ENCODE data around the gene SLC13A2. TPM values are rescaled to one million over a fixed set of nuclear protein-coding genes. Genes with fewer than 3 reads are reported as not detected.

The SLC13A2 gene
- total RNA-seq, 5 donors from 2014 or later (not counting 1 experiment from before 2014, with no cell fraction given) = not detected

GRCh38 chr17:28468781-28469180, 4.7 kb upstream of the SLC13A2 start:
- Mint-ChIP-seq H3K36me3 (no peaks in the 10 kb centered on the region), H3K9me3 (no peaks in the 10 kb centered on the region), H3K27me3 (peaks cover 12% of the 10 kb centered on the region in 2 donors), H3K4me3 (no peak overlapping the region), H3K27ac (no peak overlapping the region), H3K4me1 (peaks cover 0 to 14% (median 0%) of the 10 kb centered on the region in 3 donors)
- H3K36me3 ChIP-seq (ENCODE audit: control insufficient read depth in 2 of 2, extremely low read depth in 1 of 2, insufficient read depth in 1 of 2, low read length in 1 of 2) = no peaks in the 10 kb centered on the region
- H3K4me1 ChIP-seq (ENCODE audit: control insufficient read depth in 1 of 2, extremely low read depth in 1 of 2, insufficient read depth in 2 of 2, low read length in 2 of 2) = no peaks in the 10 kb centered on the region
- no peak overlapping the region for H3K27ac ChIP-seq (ENCODE audit: low read length)
- peaks cover 0 to 19% of the 10 kb centered on the region in 2 experiments for H3K27me3 ChIP-seq (replicated peaks in 1 of 2; ENCODE audit: control insufficient read depth in 2 of 2, extremely low read depth in 1 of 2, insufficient read depth in 2 of 2, low read length in 1 of 2)
- POLR2A ChIA-PET = no interaction called here
- H3K4me3 ChIP-seq (ENCODE audit: control insufficient read depth in 1 of 2, extremely low read depth in 1 of 2, low read length in 1 of 2) = no peak overlapping the region
- DNase-seq (no peak), ATAC-seq (replicated peaks in 1 of 4) (no peak)
- CTCF ChIA-PET = no interaction called here
- H3K9me3 ChIP-seq = no peaks in the 10 kb centered on the region

GRCh38 chr17:28469376-28469775, 4.1 kb upstream of the SLC13A2 start:
- POLR2A ChIA-PET = no interaction called here
- H3K27me3 Mint-ChIP-seq = peaks cover 10 to 12% of the 10 kb centered on the region in 2 donors
- no peaks in the 10 kb centered on the region for H3K4me1 ChIP-seq (ENCODE audit: control insufficient read depth in 1 of 2, extremely low read depth in 1 of 2, insufficient read depth in 2 of 2, low read length in 2 of 2)
- no peak overlapping the region for H3K27ac ChIP-seq (ENCODE audit: low read length)
- H3K27me3 ChIP-seq (replicated peaks in 1 of 2; ENCODE audit: control insufficient read depth in 2 of 2, extremely low read depth in 1 of 2, insufficient read depth in 2 of 2, low read length in 1 of 2) = peaks cover 0 to 19% of the 10 kb centered on the region in 2 experiments
- DNase-seq = no peak
- H3K36me3 ChIP-seq (ENCODE audit: control insufficient read depth in 2 of 2, extremely low read depth in 1 of 2, insufficient read depth in 1 of 2, low read length in 1 of 2) = no peaks in the 10 kb centered on the region
- H3K27ac Mint-ChIP-seq = no peak overlapping the region
- no peaks in the 10 kb centered on the region for H3K9me3 ChIP-seq
- CTCF ChIA-PET = no interaction called here
- peaks cover 0 to 14% (median 0%) of the 10 kb centered on the region in 3 donors for H3K4me1 Mint-ChIP-seq
- no peaks in the 10 kb centered on the region for H3K36me3 Mint-ChIP-seq
- WGBS (ENCODE audit: insufficient coverage) = 90% methylated on average over 3 of the region's 8 CpGs
- no peak for ATAC-seq (replicated peaks in 1 of 4)
- H3K4me3 ChIP-seq (ENCODE audit: control insufficient read depth in 1 of 2, extremely low read depth in 1 of 2, low read length in 1 of 2) = no peak overlapping the region
- no peaks in the 10 kb centered on the region for H3K9me3 Mint-ChIP-seq
- H3K4me3 Mint-ChIP-seq = no peak overlapping the region

DNA sequence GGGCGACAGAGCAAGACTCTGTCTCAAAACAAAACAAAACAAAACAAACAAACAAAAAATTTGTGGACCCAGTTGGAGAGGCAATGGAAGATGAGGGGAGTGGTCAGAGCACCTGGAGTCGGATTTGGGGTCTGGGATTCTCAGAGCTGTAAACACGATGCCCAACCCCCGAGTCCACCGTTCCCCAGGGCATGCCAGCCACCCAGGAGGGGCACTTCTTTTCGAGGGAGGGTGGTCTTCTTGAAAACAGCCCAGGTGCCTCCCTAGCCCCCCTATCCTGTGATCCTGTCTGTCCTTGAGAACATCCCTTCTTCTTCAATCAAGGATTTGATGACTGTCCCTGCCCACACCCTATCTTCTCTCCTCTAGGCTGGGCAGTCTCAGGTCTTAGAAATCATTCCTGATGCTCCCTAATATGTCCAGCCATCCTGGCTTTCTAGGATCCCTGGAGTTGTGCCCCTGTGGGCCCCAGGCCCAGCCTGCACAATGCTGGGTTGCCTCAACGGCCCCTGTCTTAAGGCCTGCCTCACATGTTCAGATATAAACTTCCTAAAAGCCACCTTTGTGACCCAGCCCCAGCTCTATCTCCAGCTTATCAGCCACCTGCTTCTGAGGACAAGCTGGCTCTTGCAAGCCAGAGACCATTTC, 3.1 kb upstream of the SLC13A2 start:
- peaks cover 0 to 6% of the 10 kb centered on the region in 2 experiments for H3K4me1 ChIP-seq (ENCODE audit: control insufficient read depth in 1 of 2, extremely low read depth in 1 of 2, insufficient read depth in 2 of 2, low read length in 2 of 2)
- H3K4me3 ChIP-seq (ENCODE audit: control insufficient read depth in 1 of 2, extremely low read depth in 1 of 2, low read length in 1 of 2) = no peak overlapping the region
- H3K4me3 Mint-ChIP-seq = no peak overlapping the region
- ChIA-PET CTCF (no interaction called here), POLR2A (interaction anchor here (0.5 to 0.6 kb wide), 2 partner anchors 94 to 381 kb away, joined by 4 to 8 read pairs; no protein-coding TSS in a partner anchor)
- H3K9me3 Mint-ChIP-seq = no peaks in the 10 kb centered on the region
- DNase-seq (no peak), ATAC-seq (replicated peaks in 1 of 4) (no peak)
- H3K27me3 Mint-ChIP-seq = peaks cover 7 to 9% of the 10 kb centered on the region in 2 donors
- H3K27ac Mint-ChIP-seq = no peak overlapping the region
- H3K4me1 Mint-ChIP-seq = peaks cover 3 to 17% (median 5%) of the 10 kb centered on the region in 3 donors
- H3K9me3 ChIP-seq = no peaks in the 10 kb centered on the region
- WGBS (ENCODE audit: insufficient coverage) = 87% methylated on average over 6 of the region's 7 CpGs
- H3K36me3 Mint-ChIP-seq = no peaks in the 10 kb centered on the region
- no peak overlapping the region for H3K27ac ChIP-seq (ENCODE audit: low read length)
- H3K36me3 ChIP-seq (ENCODE audit: control insufficient read depth in 2 of 2, extremely low read depth in 1 of 2, insufficient read depth in 1 of 2, low read length in 1 of 2) = no peaks in the 10 kb centered on the region
- H3K27me3 ChIP-seq (replicated peaks in 1 of 2; ENCODE audit: control insufficient read depth in 2 of 2, extremely low read depth in 1 of 2, insufficient read depth in 2 of 2, low read length in 1 of 2) = peaks cover 0 to 12% of the 10 kb centered on the region in 2 experiments

DNA sequence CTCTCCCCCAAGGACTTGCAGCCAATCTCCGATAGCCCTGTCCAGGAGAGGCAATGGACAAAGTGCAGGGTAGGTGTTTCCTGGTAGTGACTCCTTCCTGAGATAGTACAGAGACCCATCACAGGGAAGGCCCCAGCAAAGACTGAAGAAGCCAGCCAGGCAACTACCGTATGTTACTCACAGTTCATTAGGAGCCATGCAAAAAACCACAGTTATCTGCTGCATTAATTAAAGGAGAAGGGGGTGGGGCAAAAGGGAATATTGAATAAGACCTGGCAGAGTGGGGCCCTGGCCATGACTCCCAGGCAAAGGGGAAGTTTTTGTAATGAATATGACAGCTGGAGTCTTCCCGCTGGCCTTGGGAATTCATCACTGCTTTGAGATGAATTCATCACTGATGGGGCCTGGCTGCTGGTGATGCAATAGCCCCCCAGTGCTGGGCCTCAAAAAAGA, 2.5 kb upstream of the SLC13A2 start:
- H3K4me1 Mint-ChIP-seq = peaks cover 7 to 22% (median 10%) of the 10 kb centered on the region in 3 donors
- H3K9me3 Mint-ChIP-seq = no peaks in the 10 kb centered on the region
- Histone ChIP-seq H3K27me3 (replicated peaks in 1 of 2; ENCODE audit: control insufficient read depth in 2 of 2, extremely low read depth in 1 of 2, insufficient read depth in 2 of 2, low read length in 1 of 2) (peaks cover 0 to 8% of the 10 kb centered on the region in 2 experiments), H3K4me1 (ENCODE audit: control insufficient read depth in 1 of 2, extremely low read depth in 1 of 2, insufficient read depth in 2 of 2, low read length in 2 of 2) (peaks cover 3 to 9% of the 10 kb centered on the region in 2 experiments), H3K27ac (ENCODE audit: low read length) (no peak overlapping the region), H3K36me3 (ENCODE audit: control insufficient read depth in 2 of 2, extremely low read depth in 1 of 2, insufficient read depth in 1 of 2, low read length in 1 of 2) (no peaks in the 10 kb centered on the region), H3K4me3 (ENCODE audit: control insufficient read depth in 1 of 2, extremely low read depth in 1 of 2, low read length in 1 of 2) (no peak overlapping the region), H3K9me3 (no peaks in the 10 kb centered on the region)
- POLR2A ChIA-PET = interaction anchor here in 1 of 2 donors (0.5 kb wide), 1 partner anchor 382 kb away, joined by 4 read pairs; no protein-coding TSS in a partner anchor
- ATAC-seq (replicated peaks in 1 of 4) (no peak), DNase-seq (no peak)
- 80% methylated on average over 2 of the region's 3 CpGs for WGBS (ENCODE audit: insufficient coverage)
- no peaks in the 10 kb centered on the region for H3K36me3 Mint-ChIP-seq
- CTCF ChIA-PET = no interaction called here
- H3K4me3 Mint-ChIP-seq = no peak overlapping the region
- H3K27me3 Mint-ChIP-seq = peaks cover 4% of the 10 kb centered on the region in 2 donors
- no peak overlapping the region for H3K27ac Mint-ChIP-seq

DNA sequence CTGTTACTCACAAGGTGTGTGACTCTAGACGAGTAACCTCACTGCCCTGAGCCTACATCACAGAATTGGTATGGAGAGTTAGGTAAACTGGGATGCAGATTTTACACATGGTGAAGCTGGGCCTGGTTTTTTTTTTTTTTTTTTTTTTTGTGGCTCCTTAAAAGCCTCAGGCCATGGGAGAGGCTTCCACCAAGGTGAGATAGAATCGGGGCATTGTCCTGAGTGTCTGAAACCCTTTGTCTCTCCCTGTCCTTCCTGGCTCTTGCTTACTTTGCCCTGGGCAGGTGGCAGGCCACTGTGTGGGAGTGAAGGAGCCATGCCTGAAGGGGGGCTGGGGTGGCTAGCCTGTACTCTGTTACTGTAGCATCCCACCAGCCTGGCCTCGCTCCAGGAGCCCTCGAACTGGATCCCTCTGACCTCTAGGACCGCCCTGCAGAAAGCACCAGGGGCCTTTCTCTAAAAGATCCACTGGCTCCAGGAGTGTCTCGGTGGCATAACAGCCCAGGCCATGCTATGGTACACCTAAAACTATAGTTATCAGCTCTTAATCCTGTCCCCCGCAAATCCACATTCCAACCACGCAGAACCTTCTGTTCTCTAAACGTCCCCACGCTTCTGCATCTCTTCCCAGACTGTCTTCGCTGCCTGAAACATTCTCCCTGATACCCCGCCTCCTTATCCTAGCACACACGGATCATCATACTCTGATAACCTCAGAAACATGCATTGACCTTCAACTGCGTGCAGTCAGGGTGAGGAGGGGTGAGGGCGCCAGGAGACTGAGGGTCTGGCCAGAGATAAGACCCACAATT, 1.7 kb upstream of the SLC13A2 start:
- ChIA-PET CTCF (no interaction called here), POLR2A (no interaction called here)
- H3K4me1 ChIP-seq (ENCODE audit: control insufficient read depth in 1 of 2, extremely low read depth in 1 of 2, insufficient read depth in 2 of 2, low read length in 2 of 2) = peaks cover 3 to 9% of the 10 kb centered on the region in 2 experiments
- Mint-ChIP-seq H3K4me1 (peaks cover 7 to 28% (median 17%) of the 10 kb centered on the region in 3 donors), H3K36me3 (no peaks in the 10 kb centered on the region), H3K27me3 (peaks cover 4% of the 10 kb centered on the region in 2 donors), H3K4me3 (no peak overlapping the region), H3K9me3 (no peaks in the 10 kb centered on the region), H3K27ac (no peak overlapping the region)
- H3K27me3 ChIP-seq (replicated peaks in 1 of 2; ENCODE audit: control insufficient read depth in 2 of 2, extremely low read depth in 1 of 2, insufficient read depth in 2 of 2, low read length in 1 of 2) = peaks cover 0 to under 1% of the 10 kb centered on the region in 2 experiments
- no peak overlapping the region for H3K27ac ChIP-seq (ENCODE audit: low read length)
- H3K36me3 ChIP-seq (ENCODE audit: control insufficient read depth in 2 of 2, extremely low read depth in 1 of 2, insufficient read depth in 1 of 2, low read length in 1 of 2) = no peaks in the 10 kb centered on the region
- ATAC-seq (replicated peaks in 1 of 4) (no peak), DNase-seq (no peak)
- H3K4me3 ChIP-seq (ENCODE audit: control insufficient read depth in 1 of 2, extremely low read depth in 1 of 2, low read length in 1 of 2) = no peak overlapping the region
- H3K9me3 ChIP-seq = no peaks in the 10 kb centered on the region
- 95% methylated on average over 12 of the region's 15 CpGs for WGBS (ENCODE audit: insufficient coverage)

DNA sequence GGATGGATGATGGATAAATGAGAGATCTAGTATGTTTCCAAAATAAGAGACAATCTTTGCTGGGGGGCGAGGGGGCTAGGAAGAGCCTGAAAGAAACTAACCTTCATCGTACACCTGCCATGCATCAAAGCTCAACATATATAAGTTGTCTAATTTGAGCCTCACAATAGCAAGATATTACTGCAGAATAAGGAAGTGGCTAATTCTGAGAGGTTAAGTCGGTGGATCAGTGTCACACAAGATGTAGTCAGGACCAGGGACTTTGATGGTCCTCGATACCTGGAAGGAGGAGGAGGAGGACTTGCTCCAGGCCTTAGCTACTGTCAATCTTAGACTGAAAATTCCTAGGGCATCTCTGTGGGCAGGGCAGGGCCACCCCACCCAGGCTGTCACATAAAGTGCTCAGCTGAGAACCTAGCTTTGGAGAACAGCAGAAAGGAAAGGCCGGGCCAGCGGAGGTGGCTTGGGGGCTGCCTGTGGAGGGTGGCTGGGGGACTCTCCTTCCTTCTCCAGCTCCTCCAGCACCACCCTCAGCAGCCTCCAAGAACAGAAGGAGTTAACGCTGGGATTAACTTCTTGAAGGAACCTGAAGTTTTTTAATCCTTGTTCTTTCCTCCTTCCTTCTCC, 460 bp upstream of the SLC13A2 start:
- Mint-ChIP-seq H3K27me3 (peaks cover 0 to 4% of the 10 kb centered on the region in 2 donors), H3K4me3 (no peak overlapping the region), H3K27ac (no peak overlapping the region), H3K9me3 (no peaks in the 10 kb centered on the region), H3K4me1 (peaks cover 7 to 20% (median 18%) of the 10 kb centered on the region in 3 donors), H3K36me3 (no peaks in the 10 kb centered on the region)
- H3K36me3 ChIP-seq (ENCODE audit: control insufficient read depth in 2 of 2, extremely low read depth in 1 of 2, insufficient read depth in 1 of 2, low read length in 1 of 2) = no peaks in the 10 kb centered on the region
- no peak overlapping the region for H3K4me3 ChIP-seq (ENCODE audit: control insufficient read depth in 1 of 2, extremely low read depth in 1 of 2, low read length in 1 of 2)
- no peaks in the 10 kb centered on the region for H3K9me3 ChIP-seq
- DNase-seq = no peak
- H3K4me1 ChIP-seq (ENCODE audit: control insufficient read depth in 1 of 2, extremely low read depth in 1 of 2, insufficient read depth in 2 of 2, low read length in 2 of 2) = peaks cover 3 to 9% of the 10 kb centered on the region in 2 experiments
- H3K27ac ChIP-seq (ENCODE audit: low read length) = no peak overlapping the region
- WGBS (ENCODE audit: insufficient coverage) = 93% methylated on average over 2 of the region's 7 CpGs
- ChIA-PET POLR2A (no interaction called here), CTCF (no interaction called here)
- no peaks in the 10 kb centered on the region for H3K27me3 ChIP-seq (replicated peaks in 1 of 2; ENCODE audit: control insufficient read depth in 2 of 2, extremely low read depth in 1 of 2, insufficient read depth in 2 of 2, low read length in 1 of 2)
- no peak for ATAC-seq (replicated peaks in 1 of 4)

Data from T-cell (primary cell).